ENCODE results near the gene ACOXL.

GRCh38 chr2:111062417-111062816 lies 330.0 kb downstream of the ACOXL start:
- TF ChIP-seq CTCF (IDR thresholded peaks at IDR 0.05) (no peak), POLR2AphosphoS5 (IDR thresholded peaks at IDR 0.05) (no peak), POLR2A (IDR thresholded peaks at IDR 0.05) (no peak), EP300 (IDR thresholded peaks at IDR 0.05; ENCODE audit: low read depth) (no peak)

All from transverse colon (tissue), 4 donors.